NCI-H460 (cell line): Measurements from ENCODE around the gene FXR2. TPM values are rescaled to one million over a fixed set of nuclear protein-coding genes. Genes with fewer than 3 reads are reported as not detected.

Experiments used
- DNase-seq: peaks from one replicate; pipeline ENCODE4 v3.0.0-alpha.2; 2016; ENCODE audit warnings: low read depth; ENCODE audit errors: extremely low read depth
- total RNA-seq: library from RNA; depleted of rRNA; stranded (reverse); fragments of >200 nt; shearing (Covaris generic); gene quantifications from 2 replicates; pipeline ENCODE4 v1.2.3, GENCODE V29; 2014

Gene FXR2
- total RNA-seq, 1 experiment from 2014 or later = 73.3 TPM

DNA sequence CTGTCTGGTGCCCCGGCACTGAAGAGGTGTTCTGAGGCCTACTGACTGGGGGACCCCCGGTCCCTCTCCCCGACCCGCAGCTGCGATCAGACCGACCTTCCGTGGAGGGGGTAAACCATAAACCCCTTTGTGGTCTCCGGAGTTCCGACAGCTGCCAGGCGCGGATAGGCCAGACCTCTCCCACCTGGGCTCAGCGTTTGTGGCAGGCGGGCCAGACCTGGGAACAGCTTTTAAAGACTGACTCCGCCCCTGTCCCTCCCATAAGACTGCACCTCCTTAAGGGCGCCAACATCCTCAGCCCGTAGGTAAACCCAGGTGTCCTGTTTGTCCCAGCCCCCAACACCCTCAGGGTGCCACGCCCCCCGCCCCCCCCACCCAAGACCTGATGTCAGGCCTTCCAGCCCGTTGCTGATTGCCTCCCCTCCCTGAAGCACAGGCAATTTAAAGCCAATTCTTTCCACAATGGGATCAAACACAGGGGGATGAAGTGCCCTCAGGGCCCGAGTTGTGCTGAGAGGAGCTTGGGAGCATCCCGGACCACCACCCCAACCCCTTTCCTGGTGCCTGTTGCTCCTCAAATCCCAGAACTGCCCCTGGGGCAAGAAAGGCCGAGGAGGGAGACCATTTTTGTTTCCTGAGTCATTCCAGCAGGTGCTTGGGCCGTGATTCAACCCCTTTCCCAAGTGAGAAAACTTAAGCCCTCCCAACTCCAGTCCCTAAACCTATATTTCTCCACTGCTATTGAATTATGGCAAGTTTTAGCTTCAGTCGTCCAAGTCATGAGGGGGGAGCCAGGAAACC lies 24.6 kb downstream of the FXR2 start, which contains the start of gene SOX15:
TSS of gene SOX15 (minus strand) at position 204 of the 801 bp plus-strand sequence. CDS start 418 bp downstream, outside the sequence.
- no peak for DNase-seq

DNA sequence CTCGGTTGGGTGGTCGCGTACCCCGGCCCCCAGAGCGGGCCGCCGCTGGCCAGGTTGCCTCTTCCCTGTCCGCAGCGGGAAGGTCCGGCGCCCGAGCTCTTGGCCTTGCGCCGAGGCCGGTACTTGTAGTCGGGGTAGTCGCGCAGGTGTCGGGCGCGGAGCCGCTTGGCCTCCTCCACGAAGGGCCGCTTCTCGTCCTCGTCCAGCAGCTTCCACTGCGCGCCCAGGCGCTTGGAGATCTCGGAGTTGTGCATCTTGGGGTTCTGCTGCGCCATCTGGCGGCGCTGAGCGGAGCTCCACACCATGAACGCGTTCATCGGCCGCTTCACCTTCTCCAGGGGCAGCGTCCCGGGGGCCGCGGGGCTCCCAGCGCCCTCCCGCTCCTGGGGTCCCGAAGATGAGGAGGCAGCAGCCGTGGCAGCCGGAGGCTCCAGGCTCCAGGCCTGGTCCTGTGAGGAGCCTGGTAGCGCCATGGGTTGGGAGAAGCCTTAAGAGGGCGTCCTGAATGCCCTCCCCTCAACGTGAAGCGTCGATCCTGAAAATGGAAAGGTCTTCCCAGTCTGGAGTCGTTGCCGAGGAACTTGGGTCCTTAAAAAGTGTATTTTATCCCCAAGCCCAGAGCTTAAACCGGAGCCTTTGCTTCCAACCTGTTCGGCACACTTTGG lies 25.4 kb downstream of the FXR2 start:
- peak; percentile 81 for DNase-seq

DNA sequence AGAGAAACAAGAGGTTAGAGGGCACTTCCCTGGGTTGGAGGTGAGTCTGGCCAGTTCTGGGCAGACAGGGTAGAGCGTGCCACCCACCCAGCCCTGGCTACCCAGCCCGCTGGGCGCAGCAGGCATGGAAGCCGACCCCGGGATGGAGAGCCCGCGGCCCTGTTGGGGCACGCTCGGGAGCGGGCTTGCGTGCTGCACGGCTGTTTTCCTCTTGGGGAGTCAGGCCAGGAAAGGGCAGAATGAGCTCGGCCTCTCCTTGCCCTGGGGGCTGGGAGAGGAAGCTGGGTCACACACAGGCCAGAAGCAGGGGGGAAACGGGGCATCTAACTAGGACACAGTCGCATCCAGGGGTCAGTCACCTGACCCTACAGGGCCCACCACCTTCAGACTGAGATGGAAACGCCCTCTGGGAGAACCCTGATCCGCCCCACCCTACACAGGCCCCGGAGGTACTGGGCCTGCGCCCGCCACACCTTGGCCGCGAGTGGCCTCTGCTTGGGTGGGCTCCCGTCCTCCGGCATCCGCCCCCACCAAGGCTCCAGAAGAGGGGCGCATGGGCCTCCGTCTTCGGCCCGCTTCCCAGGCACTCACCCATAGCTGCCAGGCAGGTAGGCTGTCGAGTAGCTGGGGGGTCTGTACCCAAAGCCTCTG lies 26.0 kb downstream of the FXR2 start:
- DNase-seq = no peak

DNA sequence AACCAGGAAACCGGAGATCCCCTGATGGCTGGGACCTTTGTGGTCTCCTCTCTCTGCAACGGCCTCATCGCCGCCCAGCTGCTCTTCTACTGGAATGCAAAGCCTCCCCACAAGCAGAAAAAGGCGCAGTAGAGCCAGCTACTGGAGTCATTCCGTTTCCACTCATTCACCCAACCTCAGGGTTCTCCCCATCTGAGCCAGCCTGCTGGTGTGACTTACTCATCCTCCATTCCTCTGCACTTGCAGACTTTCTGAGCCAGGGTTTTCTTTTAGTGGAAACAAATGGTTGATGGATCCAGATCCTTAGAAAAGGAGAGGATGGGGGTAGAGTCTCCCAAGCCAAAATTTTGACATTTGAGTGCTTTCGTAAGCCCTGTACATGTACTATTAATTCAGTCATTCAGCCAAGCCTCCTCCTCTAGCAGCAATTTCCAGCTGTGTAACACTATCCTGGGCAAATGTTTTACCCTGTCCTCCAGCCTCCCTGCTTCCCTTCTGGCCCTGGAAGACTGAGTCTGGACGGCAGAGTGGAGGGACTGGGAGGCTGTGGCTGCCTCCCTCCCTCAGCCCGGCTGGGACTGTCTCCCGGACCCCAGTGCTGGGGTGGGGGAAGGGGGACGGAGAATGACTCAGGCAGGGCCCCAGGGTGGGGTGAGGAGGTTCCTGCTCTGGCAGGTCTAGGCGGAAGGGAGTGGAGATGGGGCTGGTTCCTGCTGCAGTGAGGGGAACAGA lies 27.1 kb downstream of the FXR2 start:
- DNase-seq = no peak

- peak; percentile 58 for DNase-seq
Observed at GRCh38 chr17:7586673-7587419, 27.9 kb downstream of the FXR2 start.

GRCh38 chr17:7583253-7584109 lies 31.2 kb downstream of the FXR2 start, which contains the start of gene MPDU1:
Gene MPDU1 (plus strand): TSS chr17:7583852. CDS start chr17:7583863, 11 bp downstream.
- DNase-seq = peak; percentile 94

GRCh38 chr17:7582396-7583252 lies 32.1 kb downstream of the FXR2 start:
- DNase-seq = no peak

DNA sequence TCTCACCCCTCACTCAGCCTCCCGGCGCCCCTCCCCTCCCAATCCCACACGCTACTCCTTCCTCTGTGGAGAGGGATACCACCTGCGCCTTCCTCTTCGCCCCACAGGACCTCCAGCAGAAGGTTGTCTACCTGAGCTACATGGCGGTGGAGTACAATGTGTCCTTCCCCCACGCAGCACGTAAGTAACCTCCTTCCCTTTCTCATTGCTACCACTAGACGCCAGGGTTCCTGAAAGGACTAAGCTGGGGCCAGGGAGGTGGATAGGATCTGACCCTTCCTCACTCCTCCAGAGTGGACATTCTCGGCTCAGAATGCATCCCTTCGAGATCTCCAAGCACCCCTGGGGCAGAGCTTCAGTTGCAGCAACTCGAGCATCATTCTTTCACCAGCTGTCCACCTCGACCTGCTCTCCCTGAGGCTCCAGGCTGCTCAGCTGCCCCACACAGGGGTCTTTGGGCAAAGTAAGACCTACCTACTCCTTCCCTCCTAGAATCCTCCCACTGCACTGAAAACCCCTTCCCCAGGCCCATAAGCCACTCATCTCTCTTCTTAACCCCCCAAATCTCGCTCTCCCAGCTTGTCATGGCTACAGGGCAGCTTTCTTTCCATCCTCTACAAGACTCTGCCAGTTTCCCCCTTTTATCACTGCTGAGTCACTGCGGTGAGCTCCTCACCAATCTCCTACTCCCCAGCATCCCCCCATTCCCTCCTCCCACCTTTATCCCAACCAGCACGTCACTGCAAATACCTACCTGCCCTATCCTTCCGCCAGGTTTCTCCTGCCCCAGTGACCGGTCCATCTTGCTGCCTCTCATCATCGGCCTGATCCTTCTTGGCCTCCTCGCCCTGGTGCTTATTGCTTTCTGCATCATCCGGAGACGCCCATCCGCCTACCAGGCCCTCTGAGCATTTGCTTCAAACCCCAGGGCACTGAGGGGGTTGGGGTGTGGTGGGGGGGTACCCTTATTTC lies 33.8 kb downstream of the FXR2 start:
- no peak for DNase-seq

- no peak for DNase-seq
Observed at GRCh38 chr17:7579834-7580603, 34.7 kb downstream of the FXR2 start.

- peak; percentile 93 for DNase-seq
Observed at GRCh38 chr17:7579001-7579833, 35.5 kb downstream of the FXR2 start, which contains the start of gene CD68. Gene CD68 (plus strand): TSS chr17:7579638. CDS start chr17:7579678, 40 bp downstream.

- no peak for DNase-seq
Observed at GRCh38 chr17:7577327-7578199, 37.1 kb downstream of the FXR2 start.

DNA sequence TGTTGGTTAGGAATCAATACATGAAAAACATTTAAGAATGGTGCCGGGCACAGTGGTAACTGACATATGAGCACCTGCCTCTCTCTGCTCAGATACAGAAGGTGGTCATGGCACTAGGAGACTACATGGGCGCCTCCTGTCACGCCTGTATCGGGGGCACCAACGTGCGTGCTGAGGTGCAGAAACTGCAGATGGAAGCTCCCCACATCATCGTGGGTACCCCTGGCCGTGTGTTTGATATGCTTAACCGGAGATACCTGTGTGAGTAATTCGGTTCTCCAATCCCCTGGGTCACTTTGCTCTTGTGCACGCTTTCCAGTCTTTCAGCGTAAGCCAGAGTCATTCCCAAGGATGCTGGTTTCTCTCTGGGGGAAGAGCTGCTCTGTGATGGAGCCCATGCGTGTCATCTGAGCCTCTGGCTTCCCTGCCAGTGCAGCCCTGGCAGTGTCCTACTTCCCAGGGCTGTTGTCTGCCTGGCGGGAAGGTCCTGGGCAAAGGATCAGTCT lies 38.2 kb downstream of the FXR2 start:
- no peak for DNase-seq

DNA sequence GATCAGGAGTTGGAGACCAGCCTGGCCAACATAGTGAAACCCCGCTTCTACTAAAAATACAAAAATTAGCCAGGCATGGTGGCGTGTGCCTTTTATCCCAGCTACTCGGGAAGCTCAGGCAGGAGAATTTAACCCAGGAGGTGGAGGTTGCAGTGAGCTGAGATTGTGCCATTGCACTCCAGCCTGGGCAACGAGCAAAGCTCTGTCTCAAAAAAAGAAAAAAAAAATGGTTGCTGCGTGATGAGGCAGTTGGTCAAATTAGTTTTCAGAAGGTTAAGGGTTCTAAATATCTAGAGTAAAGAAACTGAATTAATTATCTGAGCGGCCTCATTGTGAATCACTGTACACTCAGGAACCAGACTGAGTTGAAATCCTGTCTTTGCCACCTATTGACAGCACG lies 38.7 kb downstream of the FXR2 start:
- DNase-seq = no peak

GRCh38 chr17:7575481-7575883 lies 39.2 kb downstream of the FXR2 start:
- no peak for DNase-seq
